HG03139 (cell line): ENCODE measurements around the gene ZBTB34.

ENCODE experiments used
- ATAC-seq: cut with Tn5 transposase; IDR thresholded peaks from one replicate; pipeline ENCODE4 v1.9.1; 2021; ENCODE audit not compliant: unreplicated experiment

The ZBTB34 gene

DNA sequence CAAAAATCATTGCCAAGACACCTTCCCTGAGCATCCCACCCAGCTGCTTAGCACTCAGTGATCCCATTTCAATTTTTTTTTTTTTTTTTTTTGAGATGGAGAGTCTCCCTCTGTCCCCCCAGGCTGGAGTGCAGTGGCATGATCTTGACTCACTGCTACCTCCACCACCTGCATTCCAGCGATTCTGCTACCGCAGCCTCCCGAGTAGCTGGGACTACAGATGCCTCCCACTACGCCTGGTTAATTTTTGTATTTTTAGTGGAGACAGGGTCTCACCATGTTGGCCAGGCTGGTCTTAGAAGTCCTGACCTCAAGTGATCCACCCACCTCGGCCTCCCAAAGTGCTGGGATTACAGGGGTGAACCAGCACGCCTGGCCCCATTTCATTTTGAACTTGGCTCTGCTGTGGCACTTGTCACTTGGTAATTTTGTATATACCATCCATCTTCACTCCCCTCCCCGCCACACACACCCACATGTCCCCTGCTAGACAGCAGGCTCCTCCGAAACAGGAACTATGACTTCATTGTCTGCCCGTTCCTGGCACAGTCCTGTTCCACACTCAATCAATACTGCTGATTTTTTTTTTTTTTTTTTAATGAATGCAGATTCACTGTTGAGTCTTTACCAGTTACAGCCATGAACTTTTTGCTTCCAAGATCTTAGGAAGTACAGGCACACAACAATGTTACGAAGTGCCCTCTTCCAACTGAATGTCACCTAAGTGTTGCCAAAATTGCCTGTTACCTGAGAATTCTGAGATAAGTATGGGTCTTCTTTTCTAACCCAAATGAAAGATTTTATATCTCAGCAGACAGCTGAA, 17.3 kb upstream of the ZBTB34 start:
- no peak for ATAC-seq

DNA sequence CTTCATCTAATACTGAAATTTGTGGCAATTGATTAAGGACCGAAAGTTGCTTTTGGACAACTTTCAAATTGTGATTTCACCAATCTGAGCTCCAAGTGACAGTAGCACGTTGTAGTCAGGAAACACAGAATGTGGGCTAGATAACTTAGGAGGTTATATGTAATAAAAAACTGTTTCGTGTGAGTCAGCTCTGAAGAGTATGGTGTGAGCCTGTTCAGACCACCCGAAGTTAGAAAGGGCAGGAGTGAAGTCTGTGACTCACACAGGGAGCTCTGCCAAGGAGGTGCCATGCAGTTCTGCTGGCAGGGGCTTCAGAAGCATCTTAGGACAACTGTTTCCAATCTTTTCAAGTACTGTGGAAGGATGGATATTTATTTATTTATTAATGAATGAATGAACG, 16.4 kb upstream of the ZBTB34 start:
- ATAC-seq, result no peak

DNA sequence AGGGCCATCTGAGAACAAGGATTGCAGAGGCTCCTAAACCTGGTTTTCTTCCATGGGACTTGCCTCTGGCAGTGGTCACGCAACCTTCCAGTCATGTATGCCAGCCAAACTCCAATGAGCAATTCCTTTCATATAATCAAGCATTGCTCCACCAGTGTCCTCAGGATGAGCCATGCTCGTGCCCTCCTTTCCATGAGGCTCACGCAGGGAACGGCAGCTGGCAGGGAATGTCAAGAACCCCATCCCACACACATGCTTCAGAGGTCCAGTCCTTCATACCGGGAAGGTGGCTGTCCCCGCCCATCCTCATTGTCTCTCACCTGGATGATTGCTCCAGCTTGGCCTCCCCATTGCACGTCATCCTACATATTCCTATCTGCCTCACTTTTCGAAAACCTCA, 13.4 kb upstream of the ZBTB34 start:
- ATAC-seq, result no peak

DNA sequence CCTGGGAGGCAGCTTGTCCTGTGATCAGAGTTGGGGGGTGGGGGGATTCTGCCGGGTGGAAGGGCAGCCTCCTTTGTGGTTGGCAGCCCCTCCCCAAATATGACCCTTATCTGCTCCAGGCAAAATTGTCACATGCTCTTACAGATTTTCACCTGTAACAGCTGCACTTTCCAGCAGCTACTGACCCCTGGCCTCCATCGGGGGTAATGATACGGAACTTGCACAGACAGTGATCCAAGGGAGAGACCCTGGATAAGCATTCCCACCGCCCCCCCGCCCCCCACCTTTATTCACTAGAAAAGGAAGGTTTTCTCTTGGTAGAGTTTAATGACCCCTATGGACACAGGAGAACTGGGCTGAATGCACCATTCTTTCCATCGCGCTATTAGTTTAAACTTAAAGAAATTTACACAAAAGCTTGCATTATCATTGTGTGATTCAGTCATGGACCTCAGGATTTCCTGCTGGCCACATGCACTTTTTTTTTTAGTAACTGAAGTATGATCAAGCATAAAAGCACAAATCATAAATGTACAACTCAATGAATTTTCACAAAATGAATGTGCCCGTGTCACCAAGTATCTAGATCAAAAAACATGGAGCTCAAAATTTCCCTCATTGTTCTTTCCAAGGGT, 10.7 kb upstream of the ZBTB34 start:
- ATAC-seq, result no peak

DNA sequence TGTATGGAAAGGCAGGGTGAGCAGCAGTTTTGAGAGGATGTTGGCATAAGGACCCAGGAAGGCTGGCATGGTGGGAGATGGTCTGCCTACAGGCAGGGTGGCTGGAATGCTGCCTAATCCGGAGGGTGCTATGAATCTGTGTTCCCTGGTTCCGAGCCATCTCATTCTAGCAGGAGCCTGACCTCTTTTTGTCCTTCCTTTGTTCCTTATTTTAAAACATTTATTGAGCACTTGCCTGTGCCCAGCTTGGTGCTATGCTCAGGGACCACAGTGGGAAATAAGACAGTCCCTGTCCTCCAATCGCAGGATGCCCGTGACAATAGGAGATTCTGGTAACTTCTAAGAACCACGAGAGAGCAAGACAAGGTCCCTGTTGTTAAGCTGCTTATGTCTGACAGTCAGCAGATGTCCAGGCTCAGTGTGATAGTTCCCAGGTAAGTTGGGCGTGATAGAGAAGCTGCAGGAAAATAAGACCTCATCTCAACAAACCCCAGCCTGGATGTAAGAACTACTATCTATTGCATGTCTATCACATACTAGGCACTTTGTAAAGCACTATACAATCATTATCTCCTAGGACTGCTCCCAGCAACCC, 9.1 kb upstream of the ZBTB34 start:
- no peak for ATAC-seq

DNA sequence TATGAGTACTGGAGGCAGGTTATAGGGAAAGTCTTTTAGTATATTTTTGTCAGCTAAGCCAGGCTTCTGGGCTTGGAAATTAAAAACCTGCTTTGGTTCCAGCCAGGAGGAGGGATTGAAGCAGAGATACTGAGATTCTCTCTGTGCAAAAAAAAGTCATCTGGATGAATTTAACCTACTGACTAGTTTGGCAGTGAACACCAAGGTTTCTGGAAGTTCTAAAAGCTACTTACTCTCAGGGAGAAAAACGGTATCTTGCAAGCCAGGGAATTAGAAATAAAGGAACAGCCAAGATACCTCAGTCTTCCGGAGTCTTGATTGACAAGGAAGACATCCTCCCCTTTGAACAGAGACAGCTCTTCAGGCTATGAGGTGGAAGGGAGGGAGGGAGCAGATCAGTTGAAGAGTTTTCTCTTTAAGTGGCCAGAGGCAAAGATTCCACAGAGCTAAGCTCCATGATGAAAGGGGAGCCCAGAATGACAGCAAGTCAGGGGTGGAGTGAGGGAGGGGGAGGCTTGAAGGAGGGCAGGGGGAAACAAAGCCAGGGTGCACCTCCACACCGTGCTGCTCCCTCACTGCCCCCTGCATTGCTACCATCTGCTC, 8.3 kb upstream of the ZBTB34 start:
- ATAC-seq, result no peak

DNA sequence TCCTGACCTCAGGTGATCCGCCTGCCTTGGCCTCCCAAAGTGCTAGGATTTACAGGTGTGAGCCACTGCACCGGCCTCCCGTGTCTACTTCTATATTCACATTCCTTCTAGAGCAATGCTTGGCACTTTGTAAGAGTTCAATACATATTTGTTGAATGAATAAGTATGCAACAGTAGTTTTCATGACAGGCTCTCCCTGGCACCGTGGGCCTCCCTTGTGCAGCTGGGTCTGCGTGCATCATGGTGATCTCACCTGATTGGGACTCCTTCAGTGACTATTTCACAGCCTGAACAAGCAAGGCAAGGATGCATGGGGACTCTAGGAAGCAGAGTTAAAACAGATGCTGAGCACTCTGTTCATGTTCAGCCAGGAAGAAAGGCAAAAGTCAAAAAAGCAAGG, 6.8 kb upstream of the ZBTB34 start:
- no peak for ATAC-seq

DNA sequence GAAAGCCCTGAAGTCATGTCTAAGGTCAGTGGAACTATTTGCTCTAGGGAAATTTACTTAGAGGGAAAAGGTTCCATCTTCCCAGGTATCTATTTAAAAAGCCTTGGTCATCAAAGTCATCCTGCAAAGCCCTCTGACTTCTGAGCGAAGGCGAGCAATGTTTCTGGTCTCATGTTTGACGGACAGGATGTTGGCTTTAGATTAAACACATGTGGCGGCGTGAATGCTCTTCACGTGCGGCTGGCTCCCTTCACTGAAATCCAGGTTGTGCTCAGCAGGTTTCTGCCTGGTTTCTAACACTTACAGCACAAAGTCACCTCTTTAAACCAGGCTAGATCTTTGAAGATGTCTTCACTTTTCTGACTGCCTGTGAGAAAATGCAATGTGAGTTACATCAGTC, 5.7 kb upstream of the ZBTB34 start:
- no peak for ATAC-seq

DNA sequence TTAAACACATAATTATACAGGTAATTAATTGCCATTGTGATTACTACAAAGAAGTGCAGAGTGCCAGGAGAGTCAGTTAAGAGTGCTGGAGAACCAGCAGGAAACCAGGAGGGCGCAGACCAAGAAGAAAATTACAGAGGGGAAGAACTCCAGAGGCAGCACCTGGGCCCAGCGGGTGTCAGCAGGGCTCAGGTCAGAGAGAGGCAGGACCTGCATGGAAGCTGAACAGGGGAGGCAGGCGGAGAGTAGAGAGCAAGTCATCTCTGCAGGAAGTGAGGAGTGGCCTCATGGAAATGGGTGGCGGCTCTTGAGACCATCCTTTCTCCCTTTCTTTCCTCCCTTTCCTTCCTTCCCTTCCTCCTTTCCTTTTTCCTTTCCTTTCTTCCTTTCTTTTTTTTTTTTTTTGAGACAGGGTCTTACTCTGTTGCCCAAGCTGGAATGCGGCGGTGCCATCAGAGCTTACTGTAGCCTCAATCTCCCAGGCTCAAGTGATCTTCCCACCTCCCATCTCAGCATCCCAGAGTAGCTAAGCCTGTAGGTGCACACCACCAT, 4.0 kb upstream of the ZBTB34 start:
- ATAC-seq, result no peak

DNA sequence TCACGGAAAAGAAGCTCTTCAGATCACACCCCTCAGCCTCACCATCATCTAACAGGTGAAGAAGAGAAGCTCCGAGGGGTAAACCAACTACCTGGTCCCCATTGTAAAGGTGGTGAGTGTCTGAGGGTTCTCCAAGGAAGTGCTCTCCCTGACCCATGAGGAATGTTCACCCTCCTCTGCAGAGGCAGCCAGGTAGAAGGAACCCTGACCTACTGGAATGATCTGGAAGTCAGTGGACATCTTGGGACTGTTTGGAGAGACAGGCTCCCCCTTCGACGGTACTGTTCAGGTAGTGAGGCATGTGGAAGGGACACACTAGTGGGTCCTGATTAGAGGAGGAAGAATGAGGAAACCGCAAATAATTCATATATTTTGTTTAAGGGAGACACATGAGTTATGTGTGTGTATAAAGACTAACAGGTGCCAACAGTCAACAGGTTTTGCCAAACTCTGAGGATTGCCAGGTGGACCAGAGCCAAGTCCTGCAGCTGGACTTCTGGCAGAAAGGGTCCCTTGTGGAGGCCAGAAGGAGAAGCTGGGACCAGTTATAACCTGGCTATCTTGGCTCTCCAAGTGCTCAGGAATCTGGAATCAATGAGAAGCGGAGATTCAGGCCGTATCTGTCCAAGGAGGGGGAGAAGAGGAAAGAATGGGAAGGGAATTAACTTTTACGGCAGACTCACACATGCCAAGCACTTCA, 3.0 kb upstream of the ZBTB34 start:
- ATAC-seq, result no peak

DNA sequence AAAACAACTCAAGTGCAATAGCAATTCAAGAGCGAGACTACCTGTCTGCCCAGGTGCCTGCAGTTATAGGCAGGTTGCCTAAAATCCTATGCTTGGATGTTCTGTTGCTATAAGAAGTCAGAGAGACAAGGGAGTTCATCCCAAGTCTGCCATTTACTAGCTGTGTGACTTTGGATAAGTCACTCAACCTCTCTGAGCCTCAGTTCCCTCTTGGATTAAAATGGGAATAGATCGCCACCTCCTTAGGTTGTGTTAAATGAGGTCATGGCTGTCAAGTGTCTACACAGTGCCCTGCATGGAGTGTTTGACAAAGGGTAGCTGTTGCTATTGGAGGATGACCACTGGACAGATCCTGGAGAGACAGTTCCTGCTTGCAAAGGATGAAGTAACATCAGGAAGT, 1.3 kb upstream of the ZBTB34 start:
- no peak for ATAC-seq

DNA sequence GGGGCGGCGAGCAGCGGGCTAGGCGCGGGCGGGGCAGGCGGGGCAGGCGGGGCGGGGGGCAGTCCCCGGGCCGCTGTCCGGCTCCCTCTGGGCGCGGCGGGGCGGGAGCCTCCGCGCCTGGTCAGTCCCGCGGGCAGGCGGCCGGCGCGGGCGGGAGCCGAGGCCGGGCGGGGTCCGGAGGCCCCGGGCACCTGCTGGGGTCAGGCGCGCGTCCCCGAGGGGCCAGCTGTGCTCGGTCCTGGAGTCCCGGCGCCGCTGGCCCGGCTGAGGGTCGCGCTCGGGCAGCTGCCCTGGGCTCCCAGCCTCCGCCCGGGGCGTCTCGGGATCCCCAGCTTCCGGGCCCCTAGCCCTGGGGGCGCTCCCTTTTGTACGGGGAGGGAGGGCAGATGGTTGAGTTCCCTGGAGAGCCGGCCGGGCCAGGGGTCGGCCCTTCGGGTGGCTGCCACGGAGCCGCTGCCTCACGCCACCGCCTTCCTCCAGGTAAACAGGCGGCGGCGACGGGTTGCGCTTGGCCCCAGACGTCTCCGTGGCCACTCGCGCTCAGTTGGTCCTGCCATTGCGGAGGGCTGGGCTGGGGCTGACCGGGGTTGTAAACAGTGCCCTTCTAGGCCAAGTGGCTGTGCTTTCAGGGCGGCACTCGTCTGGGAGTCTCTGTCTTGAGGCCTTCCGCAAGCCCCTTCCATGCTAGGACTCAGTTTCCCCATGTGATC, 473 bp downstream of the ZBTB34 start:
- peak; percentile 17 for ATAC-seq

DNA sequence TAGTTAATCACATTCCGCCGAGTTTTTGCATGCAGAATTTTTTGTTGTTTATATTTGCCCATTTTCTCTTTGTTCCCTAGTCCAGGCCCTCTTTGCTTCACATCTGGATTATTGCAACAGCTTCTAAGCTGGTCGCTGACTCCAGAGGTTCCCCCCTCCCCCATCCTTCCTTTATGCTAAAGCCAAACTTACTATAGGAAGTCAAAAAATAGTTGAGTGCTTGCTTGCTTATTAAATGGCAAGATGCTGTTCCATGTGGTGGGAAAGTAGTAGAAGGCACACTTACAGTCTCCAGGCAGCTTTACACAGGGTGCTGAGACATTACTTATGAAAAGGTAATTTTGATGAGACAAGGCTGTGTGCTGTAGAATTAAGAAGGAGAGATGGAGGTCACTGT, 1.3 kb downstream of the ZBTB34 start:
- no peak for ATAC-seq

DNA sequence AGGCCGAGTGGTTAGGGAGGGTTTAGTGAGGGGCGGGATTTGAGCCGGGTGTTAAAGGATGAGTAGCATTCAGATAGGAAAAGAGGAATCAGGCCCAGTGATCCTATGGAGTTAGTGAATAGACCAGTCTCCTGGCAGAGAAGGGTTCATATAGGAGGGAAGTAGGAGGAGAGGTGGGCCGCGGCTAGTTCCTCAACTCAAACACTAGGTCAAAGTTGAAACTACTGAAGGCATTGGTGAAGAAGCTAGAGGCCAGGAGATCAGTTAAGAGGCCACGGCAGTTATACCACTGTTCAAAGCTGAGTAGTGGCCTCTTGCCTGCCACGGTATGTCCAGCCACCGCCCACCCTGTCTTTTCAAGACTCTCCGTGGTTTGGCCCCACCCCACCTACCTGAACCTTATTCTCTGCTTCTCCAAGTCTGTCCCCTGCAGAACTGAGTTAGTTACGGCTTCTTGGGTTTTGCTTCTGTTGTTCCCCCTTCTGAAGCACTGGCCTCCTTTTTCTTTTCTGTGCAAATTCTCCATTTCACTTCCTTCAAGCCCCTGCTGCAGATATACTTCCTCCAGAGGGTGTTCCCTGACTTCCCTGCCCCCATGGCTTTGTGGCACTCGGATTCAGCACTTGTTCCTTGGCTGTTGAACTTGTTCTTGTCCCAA, 1.8 kb downstream of the ZBTB34 start:
- ATAC-seq, result no peak

DNA sequence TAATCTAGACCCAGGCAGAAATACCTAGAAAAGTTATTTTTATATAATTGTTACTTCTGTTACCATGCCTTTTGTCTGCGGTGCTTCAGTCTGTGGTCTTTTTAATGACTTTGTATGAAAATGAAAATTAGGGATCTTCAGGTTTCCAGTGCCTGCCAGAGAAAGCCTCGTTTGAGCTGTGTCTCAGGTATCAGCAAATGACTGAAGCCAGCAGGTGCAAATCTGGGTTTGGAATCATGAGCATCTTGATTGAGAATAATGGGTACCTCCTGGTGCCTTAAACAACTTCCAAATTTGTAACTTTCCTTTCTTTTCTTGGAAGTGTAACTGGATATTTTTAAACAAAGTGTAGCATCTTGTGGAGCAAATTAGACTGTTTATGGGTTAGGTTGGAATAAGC, 4.3 kb downstream of the ZBTB34 start:
- ATAC-seq, result no peak

DNA sequence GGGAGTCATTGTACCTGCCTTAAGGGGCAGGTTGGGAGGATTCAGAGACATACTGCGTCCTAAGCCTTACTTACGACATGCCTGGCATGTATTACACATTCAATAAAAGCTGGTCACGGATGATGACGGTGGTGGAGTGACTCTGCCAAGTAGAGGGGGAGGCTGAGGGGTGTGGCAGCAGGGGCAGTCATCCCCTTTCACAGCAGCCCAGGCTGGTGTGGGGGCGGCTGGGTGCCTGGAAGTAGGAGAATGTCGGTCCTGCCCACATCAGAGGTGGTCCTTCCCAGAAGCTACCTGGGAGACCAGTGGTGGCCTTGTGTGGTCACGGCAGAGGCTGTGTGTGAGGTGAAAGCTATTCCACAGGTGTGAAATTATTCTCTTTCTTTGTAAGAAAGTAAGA, 8.9 kb downstream of the ZBTB34 start:
- no peak for ATAC-seq

DNA sequence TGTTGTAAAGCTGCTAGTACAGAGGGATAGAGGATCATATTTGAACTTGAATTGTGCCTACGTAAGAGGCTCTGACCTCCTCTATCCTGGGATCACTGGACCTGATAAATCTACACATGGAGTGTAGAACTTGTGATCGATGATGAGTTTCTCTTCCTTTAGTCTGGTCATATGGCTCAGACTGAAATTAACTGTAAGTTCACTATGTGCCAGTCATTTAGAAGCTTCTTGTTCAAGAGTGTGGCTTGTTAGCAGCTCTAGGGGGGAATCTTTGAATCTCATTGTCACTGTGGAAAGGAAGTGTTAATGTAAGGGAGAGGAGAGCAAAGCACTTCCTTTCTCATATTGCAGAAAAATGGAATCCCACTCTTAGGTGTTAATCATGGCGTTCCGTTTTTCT, 12.1 kb downstream of the ZBTB34 start:
- no peak for ATAC-seq

DNA sequence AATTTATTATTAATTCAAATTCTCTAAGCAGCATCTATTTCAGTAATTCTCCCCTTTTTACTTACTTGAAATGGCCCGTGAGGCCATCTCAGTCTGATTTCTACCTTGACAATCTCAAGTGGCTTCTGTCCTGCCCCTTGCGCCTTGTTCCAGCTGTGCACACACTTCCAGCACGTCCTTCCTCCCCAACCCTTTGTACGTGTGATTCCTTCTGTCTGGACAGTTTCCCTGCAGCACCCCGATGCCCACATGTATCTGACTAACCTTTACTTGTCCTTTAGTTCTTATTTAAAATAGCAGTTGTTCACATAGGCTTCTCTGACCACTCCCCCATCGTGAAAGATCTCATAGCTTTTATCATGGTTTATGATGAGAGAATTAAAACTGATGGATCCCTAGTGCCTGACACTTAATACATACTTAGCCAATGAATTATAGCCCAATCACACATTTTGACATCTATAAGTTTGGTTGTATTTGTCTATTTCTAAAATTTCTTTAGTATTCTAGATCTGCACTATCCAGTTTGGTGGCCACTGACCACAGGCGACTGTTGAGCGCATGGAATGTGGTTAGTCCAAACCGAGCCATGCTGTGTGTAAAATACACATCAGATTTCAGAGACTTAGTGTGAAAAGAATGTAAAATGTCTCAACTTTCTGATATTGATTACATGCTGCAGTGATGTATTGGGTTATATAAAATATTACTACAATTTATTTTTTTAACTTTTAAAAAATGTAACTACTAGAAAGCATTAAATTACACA, 14.3 kb downstream of the ZBTB34 start:
- no peak for ATAC-seq
